HG03196 (cell line): ENCODE measurements around the gene SMG9.

Source experiments
- ATAC-seq: cut with Tn5 transposase; IDR thresholded peaks from one replicate; pipeline ENCODE4 v1.9.1; 2021; ENCODE audit not compliant: unreplicated experiment

The SMG9 gene

GRCh38 chr19:43726736-43727592 lies 27.8 kb downstream of the SMG9 start:
- ATAC-seq = no peak

- no peak for ATAC-seq
Observed at GRCh38 chr19:43725468-43725867, 29.3 kb downstream of the SMG9 start.

GRCh38 chr19:43724896-43725295 lies 29.9 kb downstream of the SMG9 start:
- no peak for ATAC-seq

- ATAC-seq = no peak
Observed at GRCh38 chr19:43723588-43723987, 31.2 kb downstream of the SMG9 start.

DNA sequence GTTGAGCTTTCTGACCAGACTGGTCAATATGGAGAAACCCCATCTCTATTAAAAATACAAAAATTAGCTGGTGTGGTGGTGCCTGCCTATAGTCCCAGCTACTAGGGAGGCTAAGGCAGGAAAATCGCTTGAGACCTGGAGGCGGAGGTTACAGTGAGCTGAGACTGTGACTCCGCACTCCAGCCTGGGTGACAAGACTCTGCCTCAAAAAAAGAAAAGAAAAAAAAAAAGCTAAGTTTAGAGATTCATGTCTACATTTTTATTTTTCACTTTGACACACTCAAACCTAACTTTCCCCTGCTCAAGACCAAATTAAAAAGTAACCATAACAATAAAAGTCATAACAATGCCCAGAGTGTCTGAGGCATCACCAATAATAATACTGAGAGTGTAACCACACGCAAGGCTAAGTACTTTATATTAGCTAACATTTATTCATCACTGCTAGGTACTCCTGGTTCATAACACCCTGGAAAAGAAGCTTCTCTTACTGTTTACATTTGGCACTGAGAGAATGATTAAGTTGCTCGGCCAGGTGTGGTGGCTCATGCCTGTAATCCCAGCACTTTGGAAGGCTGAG lies 33.2 kb downstream of the SMG9 start:
- ATAC-seq = no peak

DNA sequence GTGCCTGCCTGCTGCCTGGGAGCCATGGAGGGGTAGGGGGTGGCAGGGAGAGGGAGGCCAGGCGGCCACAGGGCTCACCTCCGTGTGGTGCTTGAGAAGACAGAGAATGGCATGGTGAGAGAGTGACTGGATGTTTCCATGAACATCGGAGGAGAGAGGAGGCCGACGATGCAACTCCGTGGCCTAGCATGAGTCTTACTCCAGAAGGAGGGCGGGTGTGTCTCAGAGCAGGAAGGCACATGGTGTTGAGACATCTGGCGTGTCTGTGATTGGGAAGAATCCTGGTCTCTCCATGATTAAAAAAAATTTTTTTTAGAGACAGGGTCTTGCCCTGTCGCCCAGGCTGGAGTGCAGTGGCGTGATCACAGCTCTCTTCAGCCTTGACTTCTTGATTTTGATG lies 33.8 kb downstream of the SMG9 start:
- no peak for ATAC-seq

- no peak for ATAC-seq
Observed at GRCh38 chr19:43719918-43720317, 34.8 kb downstream of the SMG9 start.

- no peak for ATAC-seq
Observed at GRCh38 chr19:43719378-43719868, 35.3 kb downstream of the SMG9 start.

GRCh38 chr19:43718627-43719377 lies 36.0 kb downstream of the SMG9 start:
- ATAC-seq = no peak

- no peak for ATAC-seq
Observed at GRCh38 chr19:43715776-43716175, 39.0 kb downstream of the SMG9 start, which contains the start of gene IRGC. Gene IRGC (plus strand): TSS chr19:43716076. CDS start chr19:43718559, 2,483 bp downstream.

DNA sequence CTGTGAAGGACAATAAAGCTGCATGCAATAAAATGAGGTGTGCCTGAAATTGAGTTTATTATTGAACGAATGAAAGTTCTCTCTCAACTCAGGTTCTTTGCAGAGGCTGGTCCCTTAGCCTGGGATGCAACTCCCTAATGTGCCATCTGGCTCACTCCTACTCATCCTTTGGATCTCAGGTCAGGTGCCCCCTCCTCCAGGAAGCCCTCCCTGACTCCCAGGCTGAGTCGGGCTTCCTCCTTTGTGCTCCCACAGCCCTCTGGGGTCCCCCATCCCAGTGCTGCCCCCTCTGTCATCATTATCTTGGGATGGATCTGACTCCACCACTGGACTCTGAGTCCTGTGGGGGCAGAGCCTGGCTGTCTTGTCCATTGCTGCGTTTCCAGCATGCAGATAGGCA lies 41.6 kb downstream of the SMG9 start:
- ATAC-seq = no peak

DNA sequence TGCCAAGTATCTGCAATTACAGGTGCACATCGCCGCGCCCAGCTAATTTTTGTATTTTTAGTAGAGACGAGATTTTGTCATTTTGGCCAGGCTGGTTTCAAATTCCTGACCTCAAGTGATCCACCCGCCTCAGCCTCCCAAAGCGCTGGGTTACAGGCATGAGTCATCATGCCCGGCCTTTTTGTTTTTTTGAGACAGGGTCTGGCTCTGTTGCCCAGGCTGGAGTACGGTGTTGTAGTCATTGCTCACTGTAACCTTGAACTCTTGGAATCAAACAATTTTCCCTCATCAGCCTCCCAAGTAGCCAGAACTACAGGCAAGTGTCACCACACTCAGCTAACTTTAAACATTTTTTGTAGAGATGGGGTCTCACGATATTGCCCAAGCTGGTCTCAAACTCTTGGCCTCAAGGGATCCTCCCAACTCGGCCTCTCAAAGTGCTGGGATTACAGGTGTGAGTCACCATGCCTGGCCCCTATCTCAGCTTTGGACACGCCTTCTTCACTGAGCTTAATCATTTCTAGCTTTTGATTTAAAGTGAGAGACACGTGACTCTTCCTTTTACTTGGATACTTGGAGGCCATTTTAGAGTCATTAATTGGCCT lies 42.9 kb downstream of the SMG9 start:
- ATAC-seq = no peak

- no peak for ATAC-seq
Observed at GRCh38 chr19:43708716-43709115, 46.0 kb downstream of the SMG9 start.

- no peak for ATAC-seq
Observed at GRCh38 chr19:43707158-43707712, 47.5 kb downstream of the SMG9 start.

- no peak for ATAC-seq
Observed at GRCh38 chr19:43705729-43706128, 49.0 kb downstream of the SMG9 start.

- ATAC-seq = no peak
Observed at GRCh38 chr19:43704002-43704705, 50.6 kb downstream of the SMG9 start.

GRCh38 chr19:43700395-43701000 lies 54.3 kb downstream of the SMG9 start:
- ATAC-seq = no peak

DNA sequence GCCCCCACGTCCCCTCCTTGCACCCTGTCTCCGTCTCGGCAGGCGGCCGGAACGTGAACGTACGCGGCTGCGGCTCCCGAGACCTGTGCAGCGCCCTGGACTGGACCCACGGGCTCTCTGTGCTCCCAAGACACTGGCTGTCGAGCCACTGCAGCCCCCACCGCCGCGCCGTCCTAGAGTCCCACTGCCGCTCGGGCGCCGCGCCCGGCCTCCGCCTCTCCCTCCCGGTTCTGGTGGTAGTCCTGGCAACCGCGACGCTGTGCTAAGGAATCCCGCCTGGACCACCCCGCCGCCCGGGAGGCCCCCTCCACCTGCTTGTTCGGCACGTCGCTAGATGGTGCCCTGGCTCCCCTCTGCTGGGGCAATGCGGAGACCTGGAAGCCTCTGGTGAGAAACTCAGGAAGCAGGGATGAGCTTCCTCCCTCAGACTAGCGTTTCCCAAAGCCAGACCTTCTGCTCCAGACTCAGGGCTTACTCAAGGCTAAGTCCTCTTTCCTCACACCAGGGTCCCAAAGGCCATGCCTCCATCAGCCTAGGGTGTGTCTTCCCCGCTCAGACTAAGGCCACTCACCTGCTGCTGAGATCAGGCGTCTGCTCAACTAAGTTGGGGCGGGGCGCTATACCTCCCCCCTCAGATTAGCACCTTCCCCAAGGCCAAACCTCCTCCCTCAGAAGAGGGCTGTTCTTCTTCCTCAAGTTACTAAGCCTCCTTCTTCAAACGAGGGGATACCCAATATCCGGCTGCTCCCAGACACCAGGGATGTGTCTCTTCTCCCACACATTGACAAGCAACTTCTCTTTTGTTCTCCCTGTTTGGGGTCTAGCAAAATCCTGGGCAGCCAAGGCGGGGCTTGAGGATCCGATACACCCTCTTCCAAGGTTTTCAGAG lies 55.0 kb downstream of the SMG9 start:
- ATAC-seq = no peak

GRCh38 chr19:43697295-43697694 lies 57.5 kb downstream of the SMG9 start:
- no peak for ATAC-seq
